H4 (cell line): ENCODE data around the gene ST6GALNAC2. TPM values are rescaled to one million over a fixed set of nuclear protein-coding genes. Genes with fewer than 3 reads are reported as not detected.
A peak's percentile ranks its signal among the peaks of the same experiment; 100 is the strongest.

Source experiments
- DNase-seq: peaks from one replicate; pipeline ENCODE4 v3.0.0-alpha.2; 2015; ENCODE audit warnings: low spot score
- total RNA-seq: library from RNA; depleted of rRNA; stranded (reverse); fragments of >200 nt; shearing (Covaris generic); gene quantifications from 2 replicates; pipeline ENCODE4 v1.2.3, GENCODE V29; 2014

The ST6GALNAC2 gene
- total RNA-seq, 1 experiment from 2014 or later = 0.14 TPM

DNA sequence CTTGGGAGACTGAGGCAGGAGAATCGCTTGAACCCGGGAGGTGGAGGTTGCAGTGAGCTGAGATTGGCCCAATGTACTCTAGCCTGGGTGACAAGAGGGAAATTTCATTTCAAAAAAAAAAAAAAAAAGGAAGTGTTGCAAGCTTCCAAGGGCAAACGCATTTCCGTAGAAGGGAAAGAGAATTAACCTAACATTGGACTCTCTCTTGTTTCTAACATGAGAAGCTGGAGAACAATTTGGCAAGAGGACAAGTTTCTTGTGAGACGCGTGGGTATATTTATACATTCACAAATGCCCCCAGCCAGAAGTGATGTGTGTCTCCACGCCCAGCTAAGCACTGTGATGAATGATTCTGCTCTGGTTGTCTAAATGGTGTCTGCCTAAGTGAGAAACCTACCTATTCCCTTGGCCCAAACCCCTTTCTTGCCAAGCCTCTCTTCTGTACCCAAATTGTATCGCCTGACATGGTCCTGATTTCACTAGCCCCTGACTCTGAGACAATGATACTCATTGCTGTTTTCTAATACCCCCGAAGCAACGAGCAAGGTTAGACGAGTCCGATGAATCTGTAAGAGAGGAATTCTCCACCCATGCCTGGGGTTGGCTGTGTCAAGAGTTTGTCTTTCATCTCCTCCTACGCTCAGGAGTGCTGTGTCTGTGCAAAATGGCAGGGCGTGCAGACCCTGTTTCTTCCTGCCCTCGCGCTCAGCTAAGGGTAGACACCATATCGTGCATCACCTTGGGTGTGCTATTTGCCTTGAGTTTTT lies 14.2 kb upstream of the ST6GALNAC2 start:
- no peak for DNase-seq

DNA sequence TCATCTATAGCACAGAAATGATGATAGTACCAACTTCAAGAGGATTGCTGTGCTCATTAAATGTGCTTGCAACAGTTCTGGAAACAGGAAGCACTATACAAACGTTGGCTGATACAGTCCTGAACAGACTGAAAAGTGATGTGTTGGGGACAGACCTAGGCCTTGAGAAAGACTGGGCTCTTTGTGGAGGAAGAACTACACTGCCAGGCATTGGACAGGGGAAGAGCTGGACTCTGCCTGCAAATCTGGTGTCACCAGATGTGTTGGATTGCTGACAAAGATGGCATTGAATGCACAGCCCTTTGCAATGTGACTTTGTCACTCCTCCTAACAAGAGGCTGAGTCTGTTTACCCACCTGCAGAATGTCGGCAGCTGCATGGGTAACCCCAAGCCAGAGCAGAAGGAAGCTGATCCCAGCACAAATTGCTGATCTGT lies 12.4 kb upstream of the ST6GALNAC2 start:
- DNase-seq = no peak

DNA sequence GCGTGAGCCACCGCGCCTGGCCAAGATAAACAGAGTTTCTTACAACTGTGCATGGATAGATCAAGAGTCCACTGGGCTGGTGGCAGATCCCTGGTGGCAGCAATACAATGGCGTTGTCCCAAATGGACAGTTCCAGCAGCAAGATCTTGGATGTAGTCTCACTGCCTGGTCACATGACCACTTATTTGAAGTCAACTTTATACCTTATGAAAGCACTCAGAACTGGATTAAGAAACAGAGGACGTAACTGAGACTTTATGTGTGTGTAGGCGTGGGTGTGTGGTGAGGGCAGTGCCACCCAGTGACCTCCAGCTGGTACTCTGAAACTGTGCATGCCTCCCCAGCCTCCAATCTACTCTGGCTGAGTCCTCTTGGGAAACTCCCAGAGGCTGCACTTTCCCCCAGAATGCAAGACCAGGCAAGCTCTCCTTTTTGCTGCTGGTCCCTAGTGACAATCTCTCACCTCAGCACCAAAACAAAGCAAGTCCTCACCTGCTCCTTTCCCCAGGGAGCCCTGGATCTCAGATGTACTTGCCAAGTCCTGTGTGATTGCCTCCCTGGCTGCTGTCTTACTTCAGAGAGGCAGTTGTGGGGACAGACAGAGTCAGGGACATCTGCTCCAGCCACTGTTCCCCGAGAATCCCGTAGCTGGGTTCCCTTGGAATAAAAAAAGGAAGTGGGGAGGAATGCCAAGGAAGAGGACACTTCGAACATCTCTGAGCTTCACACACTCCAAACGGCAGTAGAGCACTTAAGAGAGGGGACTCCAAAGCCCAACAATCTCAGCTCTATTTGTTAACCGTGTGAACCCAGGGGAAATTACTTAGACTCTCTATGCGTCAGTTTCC lies 11.7 kb upstream of the ST6GALNAC2 start:
- DNase-seq = peak; percentile 62

DNA sequence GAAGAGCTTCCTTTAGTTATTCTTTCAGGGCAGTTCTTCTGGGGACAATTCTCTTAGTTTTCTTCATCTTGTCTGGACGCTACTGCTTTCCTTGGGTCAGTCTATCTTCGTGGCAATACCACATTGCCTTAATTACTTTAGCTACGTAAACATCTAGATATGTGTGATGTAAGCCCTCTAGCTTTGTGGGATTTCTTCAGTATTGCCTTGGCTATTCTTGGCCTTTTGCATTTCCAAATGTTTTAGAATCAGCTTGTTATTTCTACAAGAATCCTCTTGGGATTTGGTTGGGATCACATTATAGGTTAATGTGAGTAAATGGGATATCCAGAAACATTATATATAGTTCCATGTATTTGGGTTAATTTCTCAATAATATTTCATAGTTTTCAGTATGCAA lies 9.0 kb upstream of the ST6GALNAC2 start:
- DNase-seq = no peak

DNA sequence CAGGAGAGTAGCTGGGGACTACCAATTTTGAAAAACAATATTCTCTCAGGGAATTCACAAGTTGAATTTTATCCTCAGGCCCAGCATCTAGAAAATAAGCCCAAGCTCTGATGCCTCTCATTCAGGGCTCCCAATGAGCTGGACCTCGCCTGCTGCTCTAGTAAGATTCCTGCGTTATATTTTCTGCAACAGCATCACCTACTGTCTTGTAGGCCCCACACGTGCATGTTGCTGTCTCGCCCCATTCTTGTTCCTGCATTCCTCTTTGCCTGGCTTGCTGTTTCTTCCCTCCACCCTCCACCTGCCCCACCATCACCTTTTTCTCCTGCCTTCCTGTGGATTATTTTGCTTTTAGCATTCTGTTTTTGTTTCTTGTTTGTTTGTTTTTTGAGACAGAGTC lies 8.3 kb upstream of the ST6GALNAC2 start:
- DNase-seq = no peak

DNA sequence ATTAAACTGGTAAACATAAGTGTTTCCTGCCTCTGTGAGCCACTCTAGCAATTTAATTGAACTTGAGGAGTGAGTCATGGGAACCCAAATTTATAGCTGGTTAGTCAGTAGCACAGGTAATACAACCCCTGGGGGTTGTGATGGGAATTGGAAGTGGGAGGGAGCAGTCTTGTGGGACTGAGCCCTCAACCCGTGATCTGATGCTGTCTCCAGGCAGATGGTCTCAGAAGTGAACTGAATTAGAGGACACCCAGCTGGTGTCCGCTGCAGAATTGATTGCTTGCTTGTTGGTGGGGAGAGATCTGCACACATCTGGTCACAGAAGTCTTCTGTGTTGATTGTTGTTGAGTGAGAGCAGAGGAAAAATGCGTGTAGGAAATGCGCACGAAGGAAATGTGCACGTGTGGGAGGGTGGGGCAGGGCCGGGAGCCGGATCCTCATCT lies 7.7 kb upstream of the ST6GALNAC2 start:
- DNase-seq = no peak

DNA sequence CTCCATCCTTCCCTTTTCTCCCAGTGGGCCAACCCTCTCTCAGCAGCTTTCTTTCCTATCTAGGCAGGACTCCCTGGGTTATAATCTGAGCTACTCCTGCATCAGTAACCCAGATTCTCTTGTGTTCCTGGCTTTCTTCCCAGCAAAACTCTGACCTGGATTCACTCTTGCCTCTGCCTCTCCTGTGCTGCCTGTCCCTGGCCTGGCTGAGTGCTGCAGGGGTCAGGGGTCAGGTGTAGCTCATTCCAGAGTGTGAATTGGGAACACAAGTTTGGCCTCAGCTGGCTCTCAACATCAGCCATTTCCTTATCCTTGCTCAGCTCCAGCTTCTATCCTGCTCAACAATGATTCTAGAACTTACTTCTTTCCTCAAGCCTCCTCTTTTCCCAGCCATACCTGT lies 2.5 kb upstream of the ST6GALNAC2 start:
- no peak for DNase-seq

DNA sequence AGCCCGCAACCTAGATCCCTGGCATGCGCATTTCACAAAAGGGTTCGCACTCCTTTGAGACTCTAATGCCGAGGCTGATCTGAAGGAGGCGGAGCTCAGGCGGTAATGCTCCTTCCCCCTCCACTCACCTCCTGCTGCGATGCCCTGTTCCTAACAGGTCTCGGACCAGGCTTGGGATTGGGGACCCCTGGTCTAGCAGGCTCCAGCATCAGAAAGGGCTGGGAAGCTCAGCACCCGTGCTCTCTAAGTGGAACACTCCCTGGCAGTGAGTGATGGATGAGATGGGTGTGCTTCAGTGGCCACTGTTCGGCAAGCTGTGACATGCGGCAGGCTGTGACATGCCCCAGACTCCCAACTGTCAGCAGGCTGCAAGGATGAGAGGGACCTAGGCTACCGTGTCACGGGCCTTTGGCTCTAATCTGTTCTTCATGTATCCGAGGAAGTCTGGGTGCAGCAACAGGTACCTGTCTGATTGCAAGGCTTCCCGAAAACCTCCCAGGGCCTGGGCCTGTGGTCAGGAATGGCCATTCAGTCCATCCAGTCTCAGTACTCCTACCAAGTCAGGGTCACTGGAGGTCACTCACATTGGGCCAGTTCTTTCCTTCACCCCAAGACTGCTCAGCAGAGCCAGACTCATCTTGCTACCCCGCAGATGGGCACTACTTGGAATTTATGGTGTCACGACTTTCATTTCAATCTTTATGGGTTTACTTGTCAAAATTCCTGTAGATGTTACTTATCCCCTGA lies 1.3 kb upstream of the ST6GALNAC2 start:
- DNase-seq = no peak

DNA sequence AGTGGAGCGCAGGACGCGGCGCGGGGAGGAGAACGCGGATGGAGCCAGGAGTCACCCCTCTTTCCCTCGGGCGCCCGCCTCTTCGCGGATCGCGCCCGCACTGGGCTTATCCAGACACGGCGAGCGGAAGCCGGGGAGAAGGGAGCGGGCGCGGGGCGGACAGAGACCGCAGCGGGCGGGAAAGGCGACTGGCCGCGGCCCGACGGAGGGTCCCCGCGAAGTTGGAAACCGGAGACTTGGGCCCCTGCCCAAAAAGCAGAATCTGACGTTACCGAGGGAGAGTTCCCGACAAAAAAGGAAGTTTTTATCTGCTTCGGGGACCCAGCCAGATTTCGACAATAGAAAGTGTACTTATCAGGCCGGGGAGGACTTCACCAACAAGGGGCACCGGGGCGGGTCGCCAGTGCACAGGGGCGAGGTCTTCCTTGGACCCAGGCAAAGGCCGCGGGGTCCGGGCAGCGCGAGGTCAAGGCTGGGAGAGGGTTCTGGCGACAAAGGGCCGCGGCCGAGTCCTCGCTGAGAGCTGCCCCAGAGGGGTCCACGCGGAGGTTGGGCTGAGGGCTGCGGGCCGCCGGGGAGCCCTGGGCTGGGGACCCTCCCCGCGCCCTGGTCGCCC lies 519 bp downstream of the ST6GALNAC2 start:
- DNase-seq = no peak

DNA sequence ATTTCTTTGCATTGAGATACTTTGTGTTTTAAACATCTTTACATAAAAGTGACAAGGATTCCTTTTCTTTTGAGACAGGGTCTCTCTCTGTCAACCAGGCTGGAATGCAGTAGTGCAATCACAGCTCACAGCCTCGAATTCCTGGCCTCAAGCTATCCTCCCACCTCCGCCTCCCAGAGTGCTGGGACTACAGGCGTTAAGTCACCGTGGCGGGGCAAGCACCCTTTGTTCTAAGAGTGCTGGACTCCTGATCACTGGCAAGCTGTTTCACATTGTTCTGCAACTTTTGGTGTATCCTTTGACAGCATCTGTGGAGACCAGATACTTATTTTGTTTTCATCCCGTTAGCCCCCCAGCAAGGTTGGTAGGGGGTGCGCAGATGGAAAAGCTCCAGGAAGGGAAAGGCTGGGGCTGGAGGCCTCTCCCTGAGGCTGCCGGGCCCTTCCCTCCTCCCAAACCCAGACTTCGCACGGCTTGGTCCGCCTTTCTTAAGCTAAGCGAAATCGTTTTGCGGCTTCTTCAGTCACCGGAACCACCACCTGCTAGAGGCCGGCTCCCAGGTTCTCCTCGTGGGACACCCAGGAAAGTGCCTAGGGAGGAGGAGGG lies 1.1 kb downstream of the ST6GALNAC2 start:
- no peak for DNase-seq

DNA sequence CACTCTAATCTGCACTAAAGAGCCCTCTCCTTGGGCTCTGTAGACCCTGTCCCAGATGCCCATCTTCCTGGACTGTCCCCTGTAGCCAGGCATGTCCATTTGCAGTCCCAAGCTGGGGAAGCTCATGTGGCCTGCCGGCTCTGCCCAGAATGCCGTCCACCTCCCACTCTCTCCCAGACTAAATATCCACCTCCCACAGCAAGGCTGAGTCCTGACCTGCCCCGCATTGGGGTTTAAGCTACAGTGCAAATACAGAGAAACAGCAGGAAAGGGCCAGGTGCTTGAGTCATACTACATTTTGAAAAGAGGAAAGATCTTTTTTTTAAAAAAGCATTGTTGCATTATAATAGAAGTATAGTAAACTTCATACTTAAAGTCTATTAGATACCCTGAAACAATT lies 3.0 kb downstream of the ST6GALNAC2 start:
- DNase-seq = no peak

DNA sequence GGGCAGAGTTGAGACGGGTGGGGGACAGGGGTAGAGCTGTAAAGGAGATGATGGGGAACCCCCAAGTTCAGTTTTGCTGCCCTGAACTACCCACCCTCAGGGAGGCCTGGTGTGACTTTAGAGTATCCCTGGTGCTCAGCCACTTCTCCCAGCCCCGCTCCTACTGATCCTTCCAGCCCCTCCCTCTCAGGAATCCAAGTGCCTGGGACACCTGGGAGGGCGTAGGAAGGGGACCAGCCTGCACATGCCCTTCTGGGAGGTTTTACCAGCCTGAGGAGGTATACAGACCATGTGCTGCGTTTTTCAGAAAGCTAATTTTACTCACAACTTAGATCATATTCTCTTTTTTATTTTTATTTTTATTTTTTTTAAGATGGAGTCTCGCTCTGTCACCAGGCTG lies 4.1 kb downstream of the ST6GALNAC2 start:
- DNase-seq = no peak

DNA sequence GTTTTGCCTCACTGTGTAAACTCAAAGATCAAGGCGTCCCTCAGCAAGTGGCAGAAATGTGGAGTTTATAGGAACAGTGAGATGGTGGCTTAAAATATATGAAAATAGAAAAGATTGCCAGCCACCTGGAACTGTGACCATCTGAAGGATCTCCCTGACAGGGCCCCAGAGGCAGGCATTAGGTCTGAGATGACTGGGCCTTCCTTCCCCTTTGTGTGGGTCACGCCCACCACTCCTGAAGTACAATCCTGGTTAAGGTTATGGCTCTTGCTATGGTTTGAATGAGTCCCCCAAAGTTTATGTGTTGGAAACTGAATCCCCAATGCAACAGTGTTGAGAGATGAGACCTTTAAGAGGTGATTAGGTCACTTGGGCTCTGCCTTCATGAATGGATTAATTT lies 6.4 kb downstream of the ST6GALNAC2 start:
- no peak for DNase-seq

DNA sequence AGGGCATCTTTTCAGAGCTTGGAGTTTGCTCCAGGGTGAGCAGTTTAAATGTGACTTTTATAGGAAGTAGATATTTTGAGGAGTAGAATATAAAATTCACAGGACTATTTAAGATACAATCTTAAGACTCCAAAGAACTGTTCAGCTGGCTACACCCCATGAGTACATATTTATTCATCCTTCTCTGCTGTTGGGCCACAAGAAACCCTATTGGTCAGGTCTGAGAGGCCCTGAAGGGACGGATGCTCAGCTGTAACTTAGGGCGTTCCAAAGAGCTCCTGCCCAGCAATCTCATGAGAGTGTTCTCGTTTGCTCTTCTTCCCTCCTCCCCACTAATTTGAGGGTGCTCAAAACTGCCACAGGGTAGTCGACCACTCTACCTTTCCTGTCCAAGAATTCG lies 7.3 kb downstream of the ST6GALNAC2 start:
- no peak for DNase-seq

DNA sequence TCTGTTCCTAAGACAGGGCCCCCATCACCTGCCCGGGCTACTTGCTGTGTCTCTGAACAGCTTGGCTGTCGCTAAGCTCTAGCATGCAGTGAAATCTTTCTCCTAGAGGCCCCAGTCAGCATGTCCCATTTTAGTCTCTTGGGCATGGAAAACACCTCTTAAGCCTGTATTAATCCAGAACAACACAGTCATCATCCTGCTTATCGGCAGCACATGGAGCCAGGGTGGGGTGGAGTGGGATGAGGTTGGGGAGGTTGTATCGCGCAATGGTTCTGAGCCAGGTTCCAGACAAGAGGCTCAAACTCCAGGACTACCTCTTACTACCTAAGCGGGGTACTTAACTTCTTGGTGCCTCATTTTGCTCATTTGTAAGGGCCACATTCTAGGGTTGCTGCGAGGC lies 7.8 kb downstream of the ST6GALNAC2 start:
- DNase-seq = no peak

DNA sequence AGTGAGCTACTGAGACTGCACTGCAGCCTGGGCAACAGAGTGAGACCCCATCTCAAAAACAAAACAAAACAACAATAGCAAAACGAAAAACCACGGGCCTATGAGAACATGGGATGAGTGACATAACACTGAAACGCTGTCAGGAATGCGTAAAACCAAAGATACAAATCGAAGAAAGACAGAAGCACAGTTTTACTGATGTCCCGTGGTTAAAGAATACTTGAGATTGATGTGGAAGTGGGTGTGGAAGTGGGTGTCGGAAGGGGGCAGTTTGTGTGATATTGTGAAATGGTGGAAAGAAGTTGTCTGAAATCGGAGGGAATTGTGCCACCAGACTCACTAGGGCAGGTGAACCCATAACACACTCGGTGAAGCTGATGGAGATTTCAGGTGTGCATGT lies 9.5 kb downstream of the ST6GALNAC2 start:
- no peak for DNase-seq

DNA sequence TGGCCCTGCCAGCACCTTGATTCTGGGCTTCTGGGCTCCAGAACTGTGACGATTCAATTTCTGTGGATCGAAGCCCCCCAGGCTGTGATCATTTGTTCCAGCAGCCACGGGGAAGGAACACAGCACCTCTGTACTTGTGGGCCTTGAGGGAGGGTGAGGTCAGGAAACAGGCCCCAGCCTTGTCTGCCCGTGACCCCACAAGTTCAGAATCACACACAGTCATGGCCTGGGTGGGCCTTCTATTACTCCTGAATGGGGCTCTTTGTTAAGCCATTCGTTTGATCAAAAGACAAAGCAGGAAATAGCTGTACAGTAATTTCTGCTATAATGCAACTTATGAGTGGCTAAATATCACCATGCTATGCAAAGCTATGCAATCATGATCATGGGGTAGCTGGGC lies 10.1 kb downstream of the ST6GALNAC2 start:
- DNase-seq = no peak

DNA sequence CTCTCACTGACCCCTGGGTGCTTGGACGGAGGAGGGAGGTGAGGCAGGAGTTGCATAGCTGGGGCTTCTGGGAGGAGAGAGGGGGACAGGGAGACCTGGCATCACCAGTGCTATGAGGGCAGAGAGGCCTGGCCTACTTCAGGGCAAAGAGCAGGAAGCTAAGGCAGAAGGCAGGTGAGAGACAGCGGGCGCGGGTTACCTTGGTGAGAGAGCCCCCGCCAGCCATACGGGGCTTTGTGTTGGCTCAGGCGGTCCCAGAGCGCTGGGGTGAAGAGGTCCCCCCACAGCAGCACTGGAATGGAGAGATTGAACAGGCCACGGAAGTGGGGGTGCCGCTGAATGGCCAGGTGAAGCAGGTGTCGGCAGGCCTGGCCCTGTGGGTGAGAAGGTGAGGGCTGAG lies 11.5 kb downstream of the ST6GALNAC2 start:
- no peak for DNase-seq

DNA sequence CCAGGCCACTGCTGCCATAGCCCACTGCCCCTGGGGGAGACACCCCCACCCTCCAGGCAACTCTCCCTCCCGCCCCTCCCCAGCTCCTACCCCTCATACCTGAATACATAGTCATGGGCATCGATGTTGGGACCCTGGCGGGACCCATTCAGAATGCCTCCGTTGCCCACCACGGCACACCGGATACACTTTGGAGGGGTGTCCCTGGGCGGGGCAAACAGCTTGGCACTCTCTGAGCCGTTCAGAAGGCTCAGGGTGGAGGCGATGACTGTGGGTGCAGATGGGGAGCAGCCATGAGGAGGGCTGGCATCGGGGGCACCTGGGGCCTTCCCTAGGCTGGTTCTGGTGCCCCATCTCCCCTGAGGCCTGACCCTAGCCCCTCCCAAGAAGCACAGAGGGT lies 12.6 kb downstream of the ST6GALNAC2 start:
- no peak for DNase-seq

DNA sequence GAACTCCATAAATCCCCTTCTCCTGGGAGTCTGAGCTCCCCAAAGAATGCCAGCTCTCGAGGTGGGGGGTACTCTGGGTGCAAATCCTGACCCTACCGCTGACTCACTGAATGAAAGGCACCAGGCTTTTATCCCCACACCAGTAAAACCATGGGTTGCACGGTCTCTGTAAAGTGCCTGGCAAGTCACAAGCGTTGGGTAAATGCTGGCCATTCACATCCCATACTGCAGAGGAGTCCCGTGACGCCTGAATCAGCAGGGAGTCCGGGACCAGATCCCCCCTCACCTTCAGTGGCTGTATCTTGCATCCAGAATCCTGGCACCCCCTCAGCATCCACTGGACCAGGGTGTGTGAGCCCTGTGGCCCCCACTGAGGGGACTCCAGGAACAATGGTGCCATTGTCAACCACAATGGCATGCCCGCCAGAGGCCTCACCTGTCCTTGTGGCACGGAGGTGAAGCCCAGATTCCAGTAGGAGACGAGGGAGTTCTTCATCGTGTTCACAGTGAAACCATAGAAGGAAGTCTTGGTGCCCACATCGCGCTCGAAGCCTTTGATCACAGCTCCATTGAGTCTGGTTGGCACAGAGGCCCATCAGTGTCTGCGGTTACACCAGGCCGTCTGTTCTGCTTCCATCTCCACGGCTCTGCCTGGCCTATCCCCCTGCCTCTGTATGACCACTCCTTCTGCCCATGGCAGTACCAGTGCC lies 13.3 kb downstream of the ST6GALNAC2 start:
- DNase-seq = no peak
